ENCODE measurements around the gene CERS5. TPM values are rescaled to one million over a fixed set of nuclear protein-coding genes. Genes with fewer than 3 reads are reported as not detected.
"Not testable (repeated sequence)": the region's sequence is repeated elsewhere in the genome, so short reads cannot be mapped to it uniquely, and the experiment has no call there.

Gene CERS5
- total RNA-seq, 1 donor from 2014 or later, result 37.7 TPM

DNA sequence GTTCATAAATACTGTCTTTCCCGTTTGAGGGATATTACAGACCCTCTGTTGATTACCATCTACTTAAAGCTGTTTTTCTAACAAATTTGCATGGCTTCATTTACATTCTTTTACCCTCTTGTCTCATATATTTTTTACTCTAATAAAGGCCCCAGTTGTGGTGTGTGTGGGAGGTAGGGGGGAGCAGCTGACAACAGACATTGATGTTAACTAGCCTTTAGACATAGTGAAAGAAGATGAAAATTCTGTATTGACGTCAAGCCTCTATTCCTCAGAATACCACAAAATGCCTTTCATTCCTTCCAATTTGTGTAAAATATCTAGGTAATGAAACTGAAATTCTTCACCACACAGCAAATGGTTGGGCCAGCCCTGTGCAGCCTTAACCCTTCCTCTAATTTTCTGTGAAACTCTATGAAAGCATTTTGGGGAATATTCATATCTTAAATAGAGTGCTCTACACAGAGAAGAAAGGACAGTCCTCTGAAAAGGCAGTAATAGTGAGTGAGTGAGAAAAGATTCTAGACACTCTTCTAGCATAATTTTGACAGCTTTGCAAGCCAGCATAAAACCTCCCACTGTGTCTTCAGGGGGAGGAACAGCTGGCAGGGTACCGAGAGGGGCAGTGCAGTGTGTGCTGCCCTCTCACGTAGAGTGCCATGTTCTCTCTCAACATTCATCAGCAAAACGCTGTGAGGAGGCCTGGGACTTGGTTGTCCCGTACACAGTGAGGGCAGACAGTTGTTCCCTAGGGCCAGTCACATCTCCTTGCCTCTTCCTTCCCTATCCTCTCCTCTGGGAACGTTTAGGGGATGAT, 20.1 kb upstream of the CERS5 start:
- DNase-seq (ENCODE audit: extremely low read depth, low read depth, low spot score), result no peak

DNA sequence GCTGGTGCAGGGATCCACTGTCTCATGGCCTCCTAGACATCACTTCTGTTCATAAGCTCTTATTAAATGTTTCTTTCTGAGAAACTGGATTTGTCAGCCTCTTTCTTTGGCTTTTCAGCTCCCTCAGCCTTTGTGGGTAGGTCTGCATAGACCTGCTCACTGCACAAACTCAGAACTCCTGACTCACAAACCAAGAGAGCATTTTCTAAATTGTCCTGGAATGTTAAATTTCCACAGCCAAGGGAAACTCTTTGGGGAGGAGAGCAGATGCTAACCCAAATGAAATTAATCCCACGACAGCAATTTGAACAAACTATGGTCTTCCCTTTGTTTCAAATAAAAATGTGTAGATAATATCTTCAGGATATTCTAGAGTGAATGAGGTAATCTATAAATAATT, 19.5 kb upstream of the CERS5 start:
- DNase-seq (ENCODE audit: extremely low read depth, low read depth, low spot score), result no peak

DNA sequence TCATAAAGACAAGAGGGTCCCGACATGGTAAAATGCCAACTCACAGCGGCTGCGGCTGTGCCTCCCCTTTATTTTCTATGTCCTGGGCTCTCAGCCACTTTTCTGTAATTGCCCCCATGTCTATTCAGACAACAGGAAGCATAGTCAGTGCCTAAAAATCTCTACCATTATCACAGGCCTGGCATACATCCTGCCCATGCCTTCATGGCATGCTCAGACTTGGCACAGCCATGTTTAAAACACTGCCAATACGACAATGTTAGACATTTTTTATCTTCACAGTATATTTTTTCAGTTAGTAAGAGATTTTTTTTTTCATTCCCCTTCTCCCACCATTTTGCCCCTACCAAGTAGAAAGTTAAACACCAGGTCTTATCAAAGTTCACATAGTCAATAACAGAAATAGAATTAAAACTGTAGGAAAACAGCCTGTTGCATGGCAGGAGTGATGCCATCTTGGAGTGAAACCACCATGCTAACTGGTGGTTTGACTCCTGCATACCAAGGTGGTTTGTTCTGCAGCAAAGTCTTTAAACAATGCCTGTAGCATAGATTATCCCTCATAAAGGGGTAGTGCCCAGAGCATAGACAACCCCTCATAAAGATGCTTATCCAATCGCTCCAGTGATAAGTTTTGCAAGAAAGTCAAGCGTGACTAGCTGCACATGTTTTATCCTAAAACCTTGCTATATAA, 18.9 kb upstream of the CERS5 start:
- peak; percentile 54 for DNase-seq (ENCODE audit: extremely low read depth, low read depth, low spot score)

DNA sequence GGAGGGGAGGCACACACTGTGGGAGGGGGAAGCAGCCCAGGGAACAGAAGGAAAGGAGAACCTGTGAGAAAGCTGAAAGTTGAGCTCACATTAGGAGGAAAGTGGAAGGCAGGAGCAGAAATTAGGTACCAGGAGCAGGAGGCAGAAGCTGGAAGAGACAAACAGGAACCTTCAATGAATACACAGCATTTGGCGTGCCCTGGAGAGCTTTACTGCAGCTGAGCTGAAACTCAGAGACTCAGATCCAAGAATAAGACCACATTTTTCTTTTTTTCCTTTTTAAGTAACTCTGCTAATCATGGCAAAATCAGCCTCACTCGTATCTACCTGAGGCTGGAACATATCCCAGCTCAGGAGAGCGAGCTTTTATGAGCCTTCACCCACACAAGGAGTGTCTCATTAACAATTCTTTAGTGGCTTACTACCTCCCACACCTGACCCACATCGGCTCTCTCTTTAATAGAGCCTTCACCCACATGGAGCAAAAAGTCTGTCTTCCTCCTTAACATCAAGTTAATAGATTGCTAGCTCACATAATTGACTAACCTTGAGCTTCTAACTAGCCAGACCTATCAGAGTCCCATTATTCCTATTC, 18.2 kb upstream of the CERS5 start:
- DNase-seq (ENCODE audit: extremely low read depth, low read depth, low spot score), result no peak

DNA sequence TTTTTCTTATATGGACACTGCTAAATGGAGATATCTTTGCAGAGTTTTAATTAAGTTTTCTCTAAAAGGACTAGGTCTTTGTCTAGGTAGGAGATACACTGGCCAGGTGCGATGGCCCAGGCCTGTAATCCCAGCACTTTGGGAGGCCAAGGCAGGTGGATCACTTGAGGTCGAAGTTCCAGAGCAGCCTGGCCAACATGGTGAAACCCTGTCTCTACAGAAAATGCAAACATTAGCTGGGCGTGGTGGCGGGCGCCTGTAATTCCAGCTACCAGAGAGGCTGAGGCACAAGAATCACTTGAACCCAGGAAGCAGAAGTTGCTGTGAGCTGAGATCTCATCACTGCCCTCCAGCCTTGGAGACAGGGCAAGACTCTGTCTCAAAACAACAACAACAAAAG, 17.1 kb upstream of the CERS5 start:
- no peak for DNase-seq (ENCODE audit: extremely low read depth, low read depth, low spot score)

- no peak for DNase-seq (ENCODE audit: extremely low read depth, low read depth, low spot score)
These were observed 15.3 kb upstream of the CERS5 start for GRCh38 chr12:50182461-50182860.

DNA sequence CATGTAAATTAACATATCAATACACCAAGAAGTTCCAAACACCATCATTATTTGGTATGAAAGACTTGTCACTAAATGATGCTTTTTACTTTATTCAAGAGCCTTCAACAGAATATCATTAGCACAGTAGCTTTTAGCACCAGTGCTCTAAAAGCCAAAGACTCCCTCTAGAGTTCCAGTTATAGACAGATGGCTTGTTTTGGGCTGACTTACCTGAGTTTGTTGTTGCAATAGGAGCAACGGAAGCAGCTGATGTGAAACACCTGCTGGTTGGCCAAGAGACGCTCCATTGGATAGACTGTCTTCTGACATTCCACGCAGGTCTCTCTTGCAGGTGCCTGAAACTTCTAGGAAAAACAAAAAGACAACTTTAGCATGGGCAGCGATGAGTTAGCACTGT, 14.5 kb upstream of the CERS5 start:
- no peak for DNase-seq (ENCODE audit: extremely low read depth, low read depth, low spot score)

DNA sequence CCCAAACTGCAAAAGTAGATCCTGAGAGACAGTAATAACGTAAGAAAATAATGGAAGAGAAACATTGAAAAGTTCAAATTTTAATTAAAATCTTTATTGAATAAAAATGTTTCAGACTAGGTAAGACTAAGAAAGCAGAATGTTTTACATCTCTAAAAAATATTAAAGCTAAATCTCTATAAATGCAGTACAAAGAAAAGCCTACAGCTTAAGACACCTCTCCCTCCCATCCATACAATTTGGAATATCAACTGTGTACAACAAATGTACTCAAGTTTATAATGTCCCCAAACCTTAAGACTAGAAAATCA, 8.5 kb upstream of the CERS5 start:
- no peak for DNase-seq (ENCODE audit: extremely low read depth, low read depth, low spot score)

DNA sequence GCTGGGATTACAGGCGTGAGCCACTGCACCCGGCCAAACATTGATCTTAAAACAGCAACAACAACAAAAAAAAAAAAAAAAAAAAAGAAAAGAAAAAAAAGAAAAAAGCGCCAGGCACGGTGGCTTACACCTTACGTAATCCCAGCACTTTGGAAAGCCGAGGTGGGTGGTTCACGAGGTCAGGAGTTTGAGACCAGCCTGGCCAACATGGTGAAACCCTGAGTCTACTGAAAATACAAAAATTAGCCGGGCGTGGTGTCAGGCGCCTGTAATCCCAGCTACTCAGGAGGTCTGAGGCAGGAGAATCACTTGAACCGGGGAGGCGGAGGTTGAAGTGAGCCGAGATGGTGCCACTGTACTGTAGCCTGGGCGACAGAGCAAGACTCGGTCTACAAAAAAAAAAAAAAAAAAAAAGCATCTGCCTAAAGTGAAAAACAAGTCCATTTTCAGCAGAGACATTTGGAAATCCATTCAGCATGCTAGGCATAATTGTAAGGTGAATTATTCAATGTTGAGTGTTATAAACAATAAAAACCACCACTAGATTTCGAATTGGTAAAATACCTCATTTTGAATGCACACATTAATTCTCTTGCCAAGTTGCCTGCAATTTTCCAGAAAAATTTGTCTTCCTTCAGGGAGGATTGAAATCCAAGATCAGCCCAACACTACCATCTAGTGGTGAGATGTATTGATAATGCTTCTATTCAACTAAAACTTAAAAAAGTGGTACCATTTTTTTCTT, 8.0 kb upstream of the CERS5 start:
- DNase-seq (ENCODE audit: extremely low read depth, low read depth, low spot score), result peak; percentile 78

DNA sequence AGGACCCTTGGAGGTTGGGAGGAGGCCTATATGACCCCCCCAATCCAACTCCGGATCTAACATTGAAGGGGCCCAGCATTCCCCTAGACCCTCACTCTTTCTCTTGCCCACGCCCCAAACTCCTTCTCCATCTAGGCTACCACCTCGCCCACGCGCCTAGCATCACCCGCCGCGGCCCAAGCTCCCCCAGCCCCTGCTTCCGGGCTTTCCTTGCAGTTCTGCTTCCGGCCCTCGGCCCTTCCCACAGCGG, 445 bp downstream of the CERS5 start:
- no peak for DNase-seq (ENCODE audit: extremely low read depth, low read depth, low spot score)

DNA sequence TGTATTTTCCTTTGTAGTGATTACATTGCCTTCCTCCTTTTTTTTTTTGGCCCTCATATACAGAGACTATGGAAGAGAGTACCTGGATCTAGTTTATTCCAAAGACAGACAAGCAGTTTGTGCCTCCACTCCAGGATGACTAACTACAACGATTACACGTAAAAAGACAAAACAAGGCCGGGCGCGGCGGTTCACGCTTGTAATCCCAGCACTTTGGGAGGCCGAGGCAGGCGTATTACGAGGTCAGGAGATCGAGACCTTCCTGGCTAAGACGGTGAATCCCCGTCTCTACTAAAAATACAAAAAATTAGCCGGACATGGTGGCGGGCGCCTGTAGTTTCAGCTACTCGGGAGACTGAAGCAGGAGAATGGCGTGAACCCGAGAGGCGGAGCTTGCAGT, 2.2 kb downstream of the CERS5 start:
- DNase-seq (ENCODE audit: extremely low read depth, low read depth, low spot score), result no peak

DNA sequence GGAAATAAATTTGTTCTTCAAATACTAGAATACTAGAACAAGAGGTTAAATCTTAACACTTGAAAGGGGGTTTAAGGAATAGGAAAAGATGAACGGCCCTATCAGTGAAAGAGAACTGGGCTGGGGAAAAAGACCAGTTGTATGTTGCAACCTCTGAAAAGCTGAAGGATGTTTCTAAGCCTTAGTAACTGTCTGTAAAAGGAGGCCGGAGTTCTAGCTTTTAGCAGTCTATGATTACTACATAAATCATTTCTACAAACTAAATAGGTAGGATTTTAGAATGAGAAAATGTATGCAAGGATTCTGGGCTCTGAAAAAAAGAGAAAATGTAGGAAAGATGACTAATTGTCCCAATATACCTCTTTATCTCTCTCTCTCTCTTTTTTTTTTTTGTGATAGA, 4.9 kb downstream of the CERS5 start:
- DNase-seq (ENCODE audit: extremely low read depth, low read depth, low spot score), result no peak

DNA sequence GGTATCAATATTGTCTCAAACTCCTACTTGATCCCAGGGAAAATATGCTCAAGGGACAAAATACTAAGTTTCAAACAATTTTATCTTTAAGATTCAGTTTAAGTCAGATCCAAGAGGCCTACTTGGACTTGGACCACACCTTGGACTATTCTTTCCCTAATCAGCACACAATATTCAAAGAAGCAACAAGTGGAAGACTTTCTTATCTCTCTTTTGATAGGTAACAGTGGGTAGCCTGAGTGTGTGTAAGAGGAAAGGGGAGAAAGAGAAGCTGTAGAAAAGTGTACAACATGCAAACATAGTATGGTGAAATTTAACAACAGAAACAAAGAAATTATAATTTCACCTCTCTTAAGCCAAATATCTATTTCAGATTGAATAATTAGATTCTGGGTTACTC, 6.5 kb downstream of the CERS5 start:
- DNase-seq (ENCODE audit: extremely low read depth, low read depth, low spot score), result no peak

- DNase-seq (ENCODE audit: extremely low read depth, low read depth, low spot score), result no peak
These were observed 9.9 kb downstream of the CERS5 start for GRCh38 chr12:50157259-50157658.

DNA sequence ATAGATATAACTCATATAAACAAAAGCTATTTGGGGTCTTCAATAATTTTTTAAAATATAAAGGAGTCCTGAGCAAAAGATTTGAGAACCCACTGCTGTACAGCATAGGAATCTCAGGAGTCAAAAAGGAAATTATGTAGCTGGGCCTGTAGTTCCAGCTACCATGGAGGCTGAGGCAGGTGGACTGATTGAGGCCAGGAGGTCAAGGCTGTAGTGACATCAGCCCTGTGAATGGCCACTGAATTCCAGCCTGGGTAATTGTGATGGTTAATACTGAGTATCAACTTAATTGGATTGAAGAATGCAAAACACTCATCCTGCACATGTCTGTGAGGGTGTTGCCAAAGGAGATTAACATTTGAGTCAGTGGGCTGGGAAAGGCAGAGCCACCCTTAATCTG, 10.5 kb downstream of the CERS5 start:
- no peak for DNase-seq (ENCODE audit: extremely low read depth, low read depth, low spot score)

DNA sequence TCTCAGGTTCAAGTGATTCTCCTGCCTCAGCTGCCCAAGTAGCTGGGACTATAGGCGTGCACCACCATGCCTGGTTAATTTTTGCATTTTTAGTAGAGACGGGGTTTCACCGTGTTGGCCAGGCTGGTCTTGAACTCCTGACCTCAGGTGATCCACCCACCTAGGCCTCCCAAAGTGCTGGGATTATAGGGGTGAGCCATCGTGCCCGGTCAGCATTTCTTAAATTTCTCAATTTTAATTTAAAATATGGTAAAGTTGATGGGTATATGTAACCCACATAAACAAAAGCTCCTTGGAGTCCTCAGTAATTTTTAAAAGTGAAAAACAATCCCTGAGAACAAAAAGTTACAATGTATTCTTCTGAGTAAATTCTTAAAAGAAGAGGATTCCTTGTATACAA, 12.2 kb downstream of the CERS5 start:
- DNase-seq (ENCODE audit: extremely low read depth, low read depth, low spot score), result not testable (repeated sequence)

DNA sequence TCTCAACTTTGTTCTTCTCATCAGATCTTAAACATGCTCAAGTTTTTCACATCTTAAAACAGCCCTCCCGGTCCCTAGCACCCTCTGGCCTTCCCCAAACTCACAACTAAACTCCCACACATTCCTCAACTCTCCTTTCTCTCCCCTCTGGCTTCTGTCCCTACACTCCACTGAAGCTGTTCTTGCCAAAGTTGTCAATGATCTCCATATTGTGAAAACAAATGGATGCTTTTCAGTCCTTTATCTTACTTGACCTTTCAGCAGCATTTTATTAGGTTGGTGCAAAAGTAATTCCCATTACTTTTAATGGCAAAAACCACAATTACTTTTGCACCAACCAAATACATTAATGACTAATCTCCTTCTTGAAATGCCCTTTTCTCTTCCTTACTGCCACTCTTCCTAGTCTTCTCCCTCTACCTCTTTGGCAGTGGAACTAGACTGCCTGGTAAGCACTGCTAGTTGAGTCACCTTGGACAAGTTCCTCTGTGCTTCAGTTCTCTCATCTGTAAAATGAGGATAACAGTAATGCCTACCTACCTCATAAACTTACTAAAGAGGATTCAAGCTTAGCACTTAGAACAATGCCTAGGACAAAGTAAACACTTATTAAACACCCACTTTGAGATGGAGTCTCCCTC, 16.0 kb downstream of the CERS5 start:
- no peak for DNase-seq (ENCODE audit: extremely low read depth, low read depth, low spot score)

DNA sequence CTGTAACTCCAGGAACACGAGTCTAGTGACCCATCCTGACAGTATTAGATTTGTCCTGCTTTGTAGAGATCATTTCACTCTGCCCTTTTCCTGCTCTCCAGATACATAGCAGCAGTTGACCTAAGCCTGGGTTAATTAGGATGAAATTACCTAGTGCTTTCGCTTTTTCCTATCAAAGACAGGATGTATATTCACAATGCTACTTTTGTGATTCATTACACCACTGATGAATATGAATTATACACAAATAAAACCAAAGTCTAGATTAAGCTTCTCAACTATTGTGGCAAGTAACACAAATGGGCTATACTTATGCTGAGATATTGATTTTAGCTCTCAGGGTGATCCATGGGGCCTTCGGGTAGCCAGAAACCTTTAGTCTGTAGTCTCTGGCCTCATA, 17.9 kb downstream of the CERS5 start:
- no peak for DNase-seq (ENCODE audit: extremely low read depth, low read depth, low spot score)

- DNase-seq (ENCODE audit: extremely low read depth, low read depth, low spot score), result not testable (repeated sequence)
These were observed 19.2 kb downstream of the CERS5 start for GRCh38 chr12:50148011-50148410.

DNA sequence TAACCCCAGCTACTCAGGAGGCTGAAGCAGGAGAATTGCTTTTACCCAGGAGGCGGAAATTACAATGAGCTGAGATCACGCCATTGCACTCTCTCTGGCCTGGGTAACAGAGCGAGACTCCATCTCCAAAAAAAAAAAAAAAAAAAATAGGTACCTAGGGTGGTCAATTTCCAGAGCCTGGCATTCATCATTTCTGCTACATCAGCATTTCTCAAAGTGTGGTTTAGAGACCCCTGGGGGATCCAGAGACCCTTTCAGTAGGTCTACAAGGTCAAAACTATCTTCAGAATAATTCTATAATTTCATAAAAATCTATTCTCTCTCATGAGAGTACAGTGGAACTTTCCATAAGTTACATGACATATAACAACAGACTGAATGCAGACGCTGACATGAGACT, 19.9 kb downstream of the CERS5 start:
- DNase-seq (ENCODE audit: extremely low read depth, low read depth, low spot score), result no peak

DNA sequence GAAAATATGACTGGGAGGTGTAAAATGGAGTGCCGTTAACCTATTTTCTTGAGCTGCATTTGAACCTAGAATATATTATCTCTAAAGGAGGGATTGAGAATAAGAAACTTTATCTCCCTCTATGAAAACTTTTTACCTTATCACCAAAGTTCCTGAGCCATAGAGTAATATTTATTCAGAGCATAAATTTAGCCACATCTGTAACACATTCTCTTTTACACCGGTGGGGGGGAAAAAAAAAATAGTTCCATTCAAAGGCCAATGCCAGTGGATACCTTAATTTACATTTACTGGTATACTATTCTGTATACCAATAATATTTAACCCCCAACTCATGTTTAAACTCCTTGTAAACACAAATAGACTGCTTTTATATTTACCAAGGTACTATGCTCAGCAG, 21.7 kb downstream of the CERS5 start:
- no peak for DNase-seq (ENCODE audit: extremely low read depth, low read depth, low spot score)
